B cell (primary cell): ENCODE results near the gene MYH15.

Experiments
- EZH2 ChIP-seq: IDR thresholded peaks from 2 replicates; pipeline ENCODE4 v1.6.1; 2012; ENCODE audit warnings: borderline replicate concordance, low read depth, mild to moderate bottlenecking, moderate library complexity, low read length; ENCODE audit not compliant: insufficient read depth, poor library complexity, severe bottlenecking
- TF ChIP-seq, protein P1 (sequence below): fragments of 200-600 bp; IDR thresholded peaks from one replicate; pipeline ENCODE4 v1.8.0; 2022; ENCODE audit warnings: antibody characterized with exemption, mild to moderate bottlenecking

DNA sequence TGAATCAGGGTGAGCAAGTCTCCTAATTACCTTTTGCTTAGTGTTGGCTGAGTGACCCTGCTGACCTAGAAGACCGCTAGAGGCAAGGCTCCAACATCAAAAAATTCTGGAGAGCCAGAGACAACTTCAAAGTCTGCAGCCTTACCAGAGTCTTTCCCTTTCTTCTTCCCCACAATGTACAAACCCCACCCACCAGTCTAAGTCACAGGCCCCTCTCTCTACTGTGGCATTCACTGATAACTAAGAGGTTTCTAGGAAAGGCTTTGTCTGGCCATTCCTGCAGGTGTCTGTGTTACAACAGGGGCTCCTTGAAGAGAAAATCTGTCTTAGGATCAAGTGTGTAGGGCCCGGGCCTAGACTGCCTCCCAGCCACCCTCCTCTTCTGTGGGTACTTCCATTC, 525 bp downstream of the MYH15 start:
- TF ChIP-seq, protein P1, sequence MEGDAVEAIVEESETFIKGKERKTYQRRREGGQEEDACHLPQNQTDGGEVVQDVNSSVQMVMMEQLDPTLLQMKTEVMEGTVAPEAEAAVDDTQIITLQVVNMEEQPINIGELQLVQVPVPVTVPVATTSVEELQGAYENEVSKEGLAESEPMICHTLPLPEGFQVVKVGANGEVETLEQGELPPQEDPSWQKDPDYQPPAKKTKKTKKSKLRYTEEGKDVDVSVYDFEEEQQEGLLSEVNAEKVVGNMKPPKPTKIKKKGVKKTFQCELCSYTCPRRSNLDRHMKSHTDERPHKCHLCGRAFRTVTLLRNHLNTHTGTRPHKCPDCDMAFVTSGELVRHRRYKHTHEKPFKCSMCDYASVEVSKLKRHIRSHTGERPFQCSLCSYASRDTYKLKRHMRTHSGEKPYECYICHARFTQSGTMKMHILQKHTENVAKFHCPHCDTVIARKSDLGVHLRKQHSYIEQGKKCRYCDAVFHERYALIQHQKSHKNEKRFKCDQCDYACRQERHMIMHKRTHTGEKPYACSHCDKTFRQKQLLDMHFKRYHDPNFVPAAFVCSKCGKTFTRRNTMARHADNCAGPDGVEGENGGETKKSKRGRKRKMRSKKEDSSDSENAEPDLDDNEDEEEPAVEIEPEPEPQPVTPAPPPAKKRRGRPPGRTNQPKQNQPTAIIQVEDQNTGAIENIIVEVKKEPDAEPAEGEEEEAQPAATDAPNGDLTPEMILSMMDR, result no peak
- TF ChIP-seq EZH2, result no peak
